Osteocyte (in vitro differentiated cells): Measurements from ENCODE around the gene NOP16. TPM values are rescaled to one million over a fixed set of nuclear protein-coding genes. Genes with fewer than 3 reads are reported as not detected.

Experiments used
- DNase-seq: peaks from one replicate; pipeline ENCODE4 v3.0.0; 2021; ENCODE audit warnings: mixed read lengths; ENCODE audit not compliant: unreplicated experiment; ENCODE audit errors: extremely low spot score
- H3K27ac Mint-ChIP-seq: one replicate; pipeline ENCODE4 v1.8.0; 2021; ENCODE audit warnings: mild to moderate bottlenecking, mixed read lengths; ENCODE audit not compliant: unreplicated experiment
- H3K27me3 Mint-ChIP-seq: one replicate; pipeline ENCODE4 v1.8.0; 2021; ENCODE audit warnings: mixed read lengths; ENCODE audit not compliant: unreplicated experiment
- H3K36me3 Mint-ChIP-seq: one replicate; pipeline ENCODE4 v1.8.0; 2021; ENCODE audit warnings: mixed read lengths; ENCODE audit not compliant: unreplicated experiment
- H3K4me1 Mint-ChIP-seq: one replicate; pipeline ENCODE4 v1.8.0; 2021; ENCODE audit warnings: mixed read lengths; ENCODE audit not compliant: unreplicated experiment
- H3K4me3 Mint-ChIP-seq: one replicate; pipeline ENCODE4 v1.8.0; 2021; ENCODE audit warnings: mild to moderate bottlenecking, moderate library complexity, mixed read lengths; ENCODE audit not compliant: unreplicated experiment
- H3K9me3 Mint-ChIP-seq: one replicate; pipeline ENCODE4 v1.8.0; 2021; ENCODE audit warnings: mixed read lengths; ENCODE audit not compliant: unreplicated experiment
- total RNA-seq: library from RNA; stranded (reverse); gene quantifications from 2 replicates; pipeline ENCODE4 v1.2.1, GENCODE V29; 2021
- TF ChIP-seq, protein P1 (sequence below): fragments of 200-600 bp; sonication (generic); IDR thresholded peaks from 2 replicates; pipeline ENCODE4 v1.5.0; 2021; ENCODE audit warnings: antibody characterized with exemption, mild to moderate bottlenecking, moderate library complexity

Gene NOP16
- total RNA-seq, 1 donor from 2014 or later: 15.5 TPM

DNA sequence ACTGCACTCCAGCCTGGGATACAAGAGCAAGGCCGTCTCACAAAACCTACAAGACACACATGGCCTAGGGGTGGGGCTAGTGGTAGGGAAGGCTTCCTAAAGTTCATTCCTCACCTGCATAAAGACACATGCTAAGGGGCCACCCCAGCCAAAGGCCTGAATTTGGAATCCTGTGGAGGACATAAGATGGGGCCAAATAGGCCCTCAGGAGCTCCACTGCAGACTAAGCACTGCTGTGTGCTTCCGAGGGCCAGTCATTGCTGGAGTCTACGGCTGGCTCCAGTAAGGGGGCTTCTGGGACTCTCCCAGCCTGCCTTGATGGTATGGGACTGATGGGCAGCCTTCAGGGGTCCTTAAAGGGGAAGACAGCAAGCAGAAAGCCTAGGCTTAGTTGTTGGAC is 5.7 kb downstream of the NOP16 start:
- peaks cover 17% of the 10 kb centered on the region for H3K36me3 Mint-ChIP-seq
- H3K9me3 Mint-ChIP-seq: no peaks in the 10 kb centered on the region
- TF ChIP-seq, protein P1, sequence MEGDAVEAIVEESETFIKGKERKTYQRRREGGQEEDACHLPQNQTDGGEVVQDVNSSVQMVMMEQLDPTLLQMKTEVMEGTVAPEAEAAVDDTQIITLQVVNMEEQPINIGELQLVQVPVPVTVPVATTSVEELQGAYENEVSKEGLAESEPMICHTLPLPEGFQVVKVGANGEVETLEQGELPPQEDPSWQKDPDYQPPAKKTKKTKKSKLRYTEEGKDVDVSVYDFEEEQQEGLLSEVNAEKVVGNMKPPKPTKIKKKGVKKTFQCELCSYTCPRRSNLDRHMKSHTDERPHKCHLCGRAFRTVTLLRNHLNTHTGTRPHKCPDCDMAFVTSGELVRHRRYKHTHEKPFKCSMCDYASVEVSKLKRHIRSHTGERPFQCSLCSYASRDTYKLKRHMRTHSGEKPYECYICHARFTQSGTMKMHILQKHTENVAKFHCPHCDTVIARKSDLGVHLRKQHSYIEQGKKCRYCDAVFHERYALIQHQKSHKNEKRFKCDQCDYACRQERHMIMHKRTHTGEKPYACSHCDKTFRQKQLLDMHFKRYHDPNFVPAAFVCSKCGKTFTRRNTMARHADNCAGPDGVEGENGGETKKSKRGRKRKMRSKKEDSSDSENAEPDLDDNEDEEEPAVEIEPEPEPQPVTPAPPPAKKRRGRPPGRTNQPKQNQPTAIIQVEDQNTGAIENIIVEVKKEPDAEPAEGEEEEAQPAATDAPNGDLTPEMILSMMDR: no peak

DNA sequence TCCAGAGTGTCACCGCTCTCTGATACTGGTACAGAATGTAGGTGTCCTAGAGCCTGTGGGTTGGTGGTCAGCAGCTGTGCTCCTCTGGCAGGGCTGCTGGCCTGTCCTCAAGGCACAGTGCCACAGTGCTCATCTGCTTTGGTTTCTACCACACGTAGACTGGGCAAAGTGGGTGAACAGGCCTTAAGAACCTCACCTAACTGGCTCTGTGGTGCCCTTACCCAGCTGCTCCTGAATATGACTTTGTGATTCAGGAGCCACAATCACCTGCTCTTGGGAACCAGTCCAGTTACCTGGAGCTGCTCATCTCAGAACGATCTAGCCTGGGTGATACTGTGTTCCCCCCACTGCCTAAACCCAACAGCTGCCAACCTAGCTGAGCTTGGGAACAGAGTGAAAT is 6.4 kb downstream of the NOP16 start:
- Mint-ChIP-seq H3K27me3 (no peaks in the 10 kb centered on the region), H3K4me3 (no peak overlapping the region), H3K27ac (no peak overlapping the region), H3K36me3 (peaks cover 17% of the 10 kb centered on the region), H3K9me3 (no peaks in the 10 kb centered on the region), H3K4me1 (peaks cover 8% of the 10 kb centered on the region)
- DNase-seq: no peak
- TF ChIP-seq, protein P1: no peak

More for the DNA sequence above, 5.7 kb downstream of the NOP16 start:
- Mint-ChIP-seq H3K27me3 (no peaks in the 10 kb centered on the region), H3K4me1 (peaks cover 16% of the 10 kb centered on the region), H3K4me3 (no peak overlapping the region), H3K27ac (no peak overlapping the region)
- DNase-seq: no peak

DNA sequence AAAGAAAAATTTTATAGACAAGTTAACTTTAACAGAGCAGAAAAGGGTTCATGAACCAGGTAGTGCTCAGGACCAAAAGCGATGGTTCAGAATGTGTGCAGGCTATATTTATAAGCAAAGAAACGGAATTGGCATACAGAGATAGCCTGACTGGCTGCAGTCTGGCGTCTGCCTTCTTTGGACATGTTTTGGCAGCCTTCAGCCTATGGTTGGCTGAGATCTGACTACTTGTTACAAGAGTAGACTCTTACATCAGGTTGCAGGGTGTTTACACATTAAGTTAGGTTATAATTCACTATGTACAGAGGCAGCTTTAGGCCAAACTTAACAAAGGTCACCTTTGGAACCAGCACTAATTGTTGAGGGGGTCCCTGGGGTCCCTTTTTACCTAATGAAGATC is 7.0 kb downstream of the NOP16 start:
- Mint-ChIP-seq H3K4me1 (peaks cover 3% of the 10 kb centered on the region), H3K4me3 (no peak overlapping the region), H3K36me3 (peaks cover 20% of the 10 kb centered on the region), H3K27ac (no peak overlapping the region), H3K27me3 (no peaks in the 10 kb centered on the region), H3K9me3 (no peaks in the 10 kb centered on the region)
- TF ChIP-seq, protein P1: no peak
- no peak for DNase-seq

DNA sequence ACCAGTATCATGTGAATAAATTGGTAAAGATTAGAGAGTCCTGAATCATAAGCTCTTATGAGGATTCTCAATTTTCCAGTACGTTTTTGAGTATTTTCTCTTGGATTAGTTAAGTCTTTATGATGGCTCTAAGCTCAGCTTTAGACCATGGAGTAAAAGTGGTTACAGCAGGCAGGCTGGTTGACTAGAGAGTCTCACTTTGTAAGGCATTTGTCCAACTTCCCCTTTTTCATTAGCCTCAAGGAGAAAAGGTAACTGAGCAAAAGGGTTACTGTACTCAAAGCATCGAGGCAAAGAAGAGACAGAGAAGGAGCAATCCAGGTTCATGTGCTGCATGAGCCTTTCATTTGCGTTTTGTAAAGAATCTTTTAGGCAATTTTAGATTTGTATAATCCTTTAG is 8.5 kb downstream of the NOP16 start:
- H3K27ac Mint-ChIP-seq: peak overlapping the region; percentile 40
- H3K9me3 Mint-ChIP-seq: no peaks in the 10 kb centered on the region
- H3K4me3 Mint-ChIP-seq: no peak overlapping the region
- H3K36me3 Mint-ChIP-seq: peaks cover 16% of the 10 kb centered on the region
- TF ChIP-seq, protein P1: no peak
- no peaks in the 10 kb centered on the region for H3K4me1 Mint-ChIP-seq
- H3K27me3 Mint-ChIP-seq: no peaks in the 10 kb centered on the region
- no peak for DNase-seq

DNA sequence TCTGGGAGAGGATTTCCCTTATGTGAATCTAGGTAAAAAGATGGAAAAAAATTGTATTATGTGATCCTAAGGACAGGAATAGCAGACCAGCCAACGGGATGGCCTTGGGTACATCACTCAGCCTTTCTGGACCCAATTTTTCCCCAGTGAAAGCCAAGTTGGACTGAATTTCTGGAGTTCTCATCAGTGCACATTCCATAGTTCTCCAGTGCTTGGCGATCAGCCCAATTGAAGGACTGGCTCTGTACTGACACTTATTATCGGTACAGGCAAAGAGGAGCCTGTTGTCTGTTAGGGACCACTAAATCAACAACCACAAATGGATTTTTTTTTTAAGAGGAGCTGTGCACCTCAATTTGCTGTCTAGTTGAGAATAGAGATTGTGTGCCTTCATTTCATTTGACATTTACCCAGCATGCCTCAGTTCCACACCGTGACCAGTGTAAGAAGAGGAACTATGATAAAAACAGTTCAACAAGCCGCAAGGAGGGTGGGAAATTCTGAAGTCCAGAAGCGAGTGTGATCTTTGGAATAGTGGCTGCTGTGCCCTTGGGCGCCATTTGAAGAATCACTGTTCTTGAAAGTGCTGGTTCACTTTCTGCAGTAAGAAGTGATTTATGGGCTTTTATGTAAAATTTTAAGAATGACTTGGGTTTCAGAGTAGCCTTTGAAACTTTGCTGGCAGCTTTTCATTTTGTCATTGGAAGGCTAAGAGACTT is 15.1 kb downstream of the NOP16 start:
- H3K27me3 Mint-ChIP-seq: no peaks in the 10 kb centered on the region
- H3K27ac Mint-ChIP-seq: no peak overlapping the region
- TF ChIP-seq, protein P1: no peak
- H3K9me3 Mint-ChIP-seq: no peaks in the 10 kb centered on the region
- no peak for DNase-seq
- H3K36me3 Mint-ChIP-seq: peaks cover 26% of the 10 kb centered on the region
- no peaks in the 10 kb centered on the region for H3K4me1 Mint-ChIP-seq
- no peak overlapping the region for H3K4me3 Mint-ChIP-seq
